K562 (cell line): ENCODE data around the gene SLC27A2. TPM values are rescaled to one million over a fixed set of nuclear protein-coding genes. Genes with fewer than 3 reads are reported as not detected.

Experiments used
- ATAC-seq: fragments of 200-7000 bp; cut with Tn5 transposase; 3 replicates; pipeline ENCODE4 v1.9.1; 2020; ENCODE audit warnings: moderate library complexity
- BruUV-seq: library from RNA; stranded (reverse); fragments of 400-500 nt; replicated peaks from 2 replicates; lab custom pipeline; 2021; lab: Mats Ljungman, UMichigan
- CTCF ChIA-PET: fragments of 300-600 bp; formaldehyde crosslinking; extraction: SDS; loops from one replicate; lab custom pipeline; 2021; ENCODE audit warnings: low intra/inter-chr PET ratio; lab: Yijun Ruan, JAX
- POLR2A ChIA-PET: fragments of 300-600, 350-650 bp; sonication (Branson Sonifier 250); formaldehyde crosslinking; extraction: SDS; loops from one replicate; lab custom pipeline; 2021; ENCODE audit warnings: antibody characterized with exemption, inconsistent platforms; lab: Yijun Ruan, JAX
- DNase-seq, 4 experiments: peaks; one replicate each; pipeline versions ENCODE4 v3.0.0 to v3.0.0-alpha.2; 2011 to 2018; ENCODE audit warnings: low spot score in 3 of 4, mixed read lengths in 3 of 4; ENCODE audit errors: extremely low read depth in 1 of 4
- FAIRE-seq: peaks from 2 replicates; lab custom pipeline; 2011; peaks lifted over from hg19 to GRCh38; lab: Jason Lieb, UNC
- H2AFZ ChIP-seq: 2 replicates; pipeline ENCODE4 v1.6.0; 2011; ENCODE audit warnings: low read depth, low read length, control low read depth, inconsistent platforms
- H3K27ac ChIP-seq: fragments of 200-600 bp; 3 replicates; pipeline ENCODE4 v1.8.0; 2011; ENCODE audit warnings: low read depth, mild to moderate bottlenecking, control low read depth, inconsistent platforms, low read length, moderate library complexity, mixed read lengths; ENCODE audit errors: extremely low read depth
- H3K27me3 ChIP-seq, 2 experiments: fragments of 300-600 bp in 1 of 2; 2 replicates in 1 of 2; 3 replicates in 1 of 2; pipeline versions ENCODE4 v1.6.0 to v1.8.0; 2011; ENCODE audit warnings: inconsistent platforms in 2 of 2, low read length in 2 of 2, mild to moderate bottlenecking in 1 of 2, mixed read lengths in 1 of 2, moderate library complexity in 1 of 2; ENCODE audit not compliant: control insufficient read depth in 2 of 2, insufficient read depth in 2 of 2
- H3K36me3 ChIP-seq: fragments of 300-600 bp; 3 replicates; pipeline ENCODE4 v1.8.0; 2011; ENCODE audit warnings: mild to moderate bottlenecking, low read length, inconsistent platforms; ENCODE audit not compliant: control insufficient read depth, insufficient read depth
- H3K4me1 ChIP-seq, 2 experiments: fragments of 200-600 bp in 1 of 2; replicated peaks in 1 of 2; 2 replicates in 1 of 2; 3 replicates in 1 of 2; pipeline versions ENCODE4 v1.5.1 to v1.8.0; 2011; ENCODE audit warnings: inconsistent platforms in 2 of 2, low read length in 2 of 2, mild to moderate bottlenecking in 1 of 2, mixed read lengths in 1 of 2, moderate library complexity in 1 of 2; ENCODE audit not compliant: control insufficient read depth in 2 of 2, insufficient read depth in 2 of 2
- H3K4me2 ChIP-seq: 2 replicates; pipeline ENCODE4 v1.6.1; 2011; ENCODE audit warnings: low read length, control low read depth, inconsistent platforms, mixed read lengths; ENCODE audit not compliant: insufficient read depth
- H3K4me3 ChIP-seq: fragments of 200-600 bp; sonication (generic), shearing (Covaris generic); 2 replicates; pipeline ENCODE4 v1.5.1; 2016; ENCODE audit warnings: control low read depth, inconsistent platforms
- H3K79me2 ChIP-seq: fragments of 200-600 bp; 3 replicates; pipeline ENCODE4 v1.8.0; 2011; ENCODE audit warnings: low read length, inconsistent platforms; ENCODE audit not compliant: control insufficient read depth, insufficient read depth
- H3K9ac ChIP-seq, 2 experiments: 2 replicates each; pipeline versions ENCODE4 v1.6.0 to v1.6.1; 2011; ENCODE audit warnings: low read depth in 2 of 2, low read length in 2 of 2, control low read depth in 1 of 2, inconsistent platforms in 1 of 2, mild to moderate bottlenecking in 1 of 2, mixed read lengths in 1 of 2; ENCODE audit not compliant: insufficient read depth in 1 of 2
- H3K9me1 ChIP-seq: one replicate; pipeline ENCODE4 v1.6.0; 2011; ENCODE audit warnings: inconsistent platforms, mild to moderate bottlenecking, low read length, moderate library complexity; ENCODE audit not compliant: control insufficient read depth, insufficient read depth
- H3K9me3 ChIP-seq: replicated peaks from 2 replicates; pipeline ENCODE4 v1.5.1; 2011; ENCODE audit warnings: low read depth, low read length, inconsistent platforms; ENCODE audit not compliant: control insufficient read depth, insufficient read depth
- H4K20me1 ChIP-seq: replicated peaks from 2 replicates; pipeline ENCODE4 v1.6.1; 2011; ENCODE audit warnings: low read length, inconsistent platforms, mixed read lengths; ENCODE audit not compliant: control insufficient read depth, insufficient read depth
- ARNT ChIP-seq, 2 experiments: fragments of 450-650 bp; IDR thresholded peaks; 2 replicates each; pipeline ENCODE4 v1.6.1; 2016; ENCODE audit warnings: mild to moderate bottlenecking in 1 of 2
- C11orf30 ChIP-seq: fragments of 450-650 bp; IDR thresholded peaks from 2 replicates; pipeline ENCODE4 v1.6.1; 2016; ENCODE audit warnings: low read depth, mild to moderate bottlenecking
- DNMT1 ChIP-seq: fragments of 450-650 bp; IDR thresholded peaks from 2 replicates; pipeline ENCODE4 v1.6.1; 2016; ENCODE audit warnings: antibody characterized with exemption, mild to moderate bottlenecking
- E2F8 ChIP-seq: fragments of 450-650 bp; IDR thresholded peaks from 2 replicates; pipeline ENCODE4 v1.7.1; 2018; ENCODE audit warnings: mild to moderate bottlenecking, low read depth; ENCODE audit not compliant: partially characterized antibody
- MCM7 ChIP-seq, 2 experiments: fragments of 450-650 bp; IDR thresholded peaks; 2 replicates each; pipeline ENCODE4 v1.6.1; 2016 to 2018
- MEF2D ChIP-seq: conservative IDR thresholded peaks from 2 replicates; pipeline ENCODE4 v1.6.1; 2016; ENCODE audit warnings: low read depth, missing genetic modification characterization, missing compliant biosample characterization
- MYNN ChIP-seq, 2 experiments: sonication (generic); formaldehyde crosslinking in 1 of 2; IDR thresholded peaks; 2 replicates each; pipeline versions ENCODE4 v1.5.0 to v1.6.1; 2016 to 2020; ENCODE audit warnings: antibody characterized with exemption in 1 of 2, missing genetic modification reagents in 1 of 2
- NCOA6 ChIP-seq: fragments of 450-650 bp; IDR thresholded peaks from 2 replicates; pipeline ENCODE4 v1.6.1; 2017; ENCODE audit warnings: mild to moderate bottlenecking
- NEUROD1 ChIP-seq: fragments of 150-350 bp; IDR thresholded peaks from 2 replicates; pipeline ENCODE4 v1.6.1; 2014; ENCODE audit warnings: borderline replicate concordance, low read length, low read depth; ENCODE audit not compliant: partially characterized antibody
- NFIC ChIP-seq: fragments of 450-650 bp; IDR thresholded peaks from 2 replicates; pipeline ENCODE4 v1.6.1; 2017; ENCODE audit warnings: mild to moderate bottlenecking, inconsistent platforms
- RCOR1 ChIP-seq, 2 experiments: IDR thresholded peaks; 2 replicates each; pipeline ENCODE4 v1.6.1; 2012; ENCODE audit warnings: low read depth in 2 of 2, low read length in 2 of 2, borderline replicate concordance in 1 of 2, improper control_type of control experiment in 1 of 2
- TAF9B ChIP-seq: fragments of 450-650 bp; IDR thresholded peaks from 2 replicates; pipeline ENCODE4 v1.6.1; 2018; ENCODE audit warnings: mild to moderate bottlenecking; ENCODE audit not compliant: partially characterized antibody
- THRAP3 ChIP-seq: fragments of 450-650 bp; IDR thresholded peaks from 2 replicates; pipeline ENCODE4 v1.6.1; 2016; ENCODE audit warnings: mild to moderate bottlenecking, inconsistent platforms, borderline replicate concordance
- ZNF561 ChIP-seq: fragments of 450-650 bp; formaldehyde crosslinking; conservative IDR thresholded peaks from 2 replicates; pipeline ENCODE4 v1.4.0; 2020; ENCODE audit warnings: mild to moderate bottlenecking, moderate library complexity
- ZNF766 ChIP-seq: fragments of 200-800 bp; sonication (Bioruptor generic); conservative IDR thresholded peaks from 2 replicates; pipeline ENCODE4 v1.6.1; 2016; ENCODE audit warnings: missing genetic modification characterization, missing compliant biosample characterization
- WGBS: fragments of 100-300 bp; shearing (Covaris generic); methylation state at CpG from one replicate; pipeline ENCODE4 v1.1.6; 2016; ENCODE audit warnings: low coverage, mixed read lengths; ENCODE audit not compliant: insufficient coverage; ENCODE audit errors: missing lambda C conversion rate; 5-methylcytosine and 5-hydroxymethylcytosine counted together
- in situ Hi-C: fragments of 300-500 bp; cut with MboI; formaldehyde crosslinking; loops from 4 replicates; pipeline ENCODE4 v1.15.0; 2018; ENCODE audit warnings: inconsistent platforms, mixed read lengths
- intact Hi-C: fragments of 100-400 bp; cut with micrococcal nuclease; formaldehyde crosslinking; loops from 2 replicates; pipeline ENCODE4 v1.14.2; 2022
- polyA plus RNA-seq, 8 experiments: library from polyadenylated mRNA; depleted of rRNA in 4 of 8; stranded (reverse) in 5 of 8; unstranded in 3 of 8; fragments of >200 nt; fragmentation: Nextera tagmentation in 2 of 8; fragmentation: Illumina TruSeq in 1 of 8; extraction: Ambion mirVana in 2 of 8; extraction: Trizol in 1 of 8; gene quantifications; 2 replicates each; pipeline versions ENCODE4 v1.2.1 to v1.2.3, GENCODE V29; 2011 to 2014; ENCODE audit warnings: inconsistent platforms in 1 of 8, missing spikeins in 1 of 8
- total RNA-seq, 7 experiments: library from RNA; depleted of rRNA in 6 of 7; stranded (reverse); fragments of >200 nt in 6 of 7; fragmentation: Illumina TruSeq in 2 of 7; extraction: Trizol in 2 of 7; gene quantifications; 2 replicates each; pipeline versions ENCODE4 v1.2.1 to v1.2.3, GENCODE V29; 2011 to 2021; ENCODE audit warnings: low replicate concordance in 1 of 7
- TF ChIP-seq, protein P1 (sequence below): sonication (generic); formaldehyde crosslinking; IDR thresholded peaks from 2 replicates; pipeline ENCODE4 v1.8.0; 2022; ENCODE audit warnings: missing genetic modification reagents, mild to moderate bottlenecking, borderline replicate concordance
- TF ChIP-seq, protein P2 (sequence below): fragments of 250-450 bp; sonication (Bioruptor Pico); IDR thresholded peaks from 2 replicates; pipeline ENCODE4 v1.4.0; 2020
- TF ChIP-seq, protein P3 (sequence below): fragments of 200-800 bp; sonication (Bioruptor generic); IDR thresholded peaks from 2 replicates; pipeline ENCODE4 v1.6.1; 2017; ENCODE audit warnings: missing genetic modification characterization, missing compliant biosample characterization

SLC27A2 gene
- total and polyA plus RNA-seq, 9 of the 15 experiments (the other 6 are each of a cell fraction or from before 2014, with no cell fraction given) = 4.9 to 38.0 (median 22.7) TPM

GRCh38 chr15:50235794-50236193 is 53.8 kb downstream of the SLC27A2 start:
- no TSS peak for BruUV-seq
- H3K4me1 ChIP-seq = peaks cover 0 to 18% of the 10 kb centered on the region in 2 experiments; a peak in 2 of 5 replicates
- no peaks in the 10 kb centered on the region for H3K27me3 ChIP-seq
- POLR2A ChIA-PET = interaction anchor here (1.0 kb wide), 1 partner anchor 13 kb away, joined by 3 read pairs; no protein-coding TSS in a partner anchor
- H3K9ac ChIP-seq = no peak overlapping the region
- ATAC-seq (peak; percentile 87), DNase-seq (peak; percentile 63 to 69 (median 66)), FAIRE-seq (peak; percentile 82)
- no peak overlapping the region for H2AFZ ChIP-seq
- no peak overlapping the region for H3K27ac ChIP-seq
- H3K4me3 ChIP-seq = no peak overlapping the region
- in situ Hi-C loops (no loop called here), intact Hi-C loops (no loop called here)
- H4K20me1 ChIP-seq = no peaks in the 10 kb centered on the region
- no peaks in the 10 kb centered on the region for H3K79me2 ChIP-seq
- H3K9me1 ChIP-seq = no peaks in the 10 kb centered on the region
- no peak overlapping the region for H3K4me2 ChIP-seq
- CTCF ChIA-PET = no interaction called here
- H3K9me3 ChIP-seq = no peaks in the 10 kb centered on the region
- H3K36me3 ChIP-seq = peaks cover 11% of the 10 kb centered on the region; the same call in 2 of the 3 replicates
- WGBS = 10% methylated on average over 1 of the region's 1 CpG
- TF ChIP-seq MCM7 (IDR thresholded peaks at IDR 0.05) (no peak), NCOA6 (no peak), THRAP3 (no peak), ZNF561 (CRISPR knock-in tag) (no peak), NFIC (peak; percentile 19; the same call in 1 of the 2 replicates), NEUROD1 (no peak), TAF9B (no peak), ARNT (IDR thresholded peaks at IDR 0.05) (no peak), E2F8 (no peak), ZNF766 (CRISPR knock-in tag) (no peak), MEF2D (no peak), C11orf30 (peak; percentile 95), MYNN (IDR thresholded peaks at IDR 0.05) (no peak), MYNN (CRISPR knock-in tag; IDR thresholded peaks at IDR 0.05) (no peak), DNMT1 (no peak), RCOR1 (IDR thresholded peaks at IDR 0.05; ENCODE audit: borderline replicate concordance in 1 of 2, low read depth in 2 of 2, low read length in 2 of 2) (peak in 1 of 2 experiments; percentile 56; a peak in 1 of 4 replicates)
- TF ChIP-seq, protein P1, sequence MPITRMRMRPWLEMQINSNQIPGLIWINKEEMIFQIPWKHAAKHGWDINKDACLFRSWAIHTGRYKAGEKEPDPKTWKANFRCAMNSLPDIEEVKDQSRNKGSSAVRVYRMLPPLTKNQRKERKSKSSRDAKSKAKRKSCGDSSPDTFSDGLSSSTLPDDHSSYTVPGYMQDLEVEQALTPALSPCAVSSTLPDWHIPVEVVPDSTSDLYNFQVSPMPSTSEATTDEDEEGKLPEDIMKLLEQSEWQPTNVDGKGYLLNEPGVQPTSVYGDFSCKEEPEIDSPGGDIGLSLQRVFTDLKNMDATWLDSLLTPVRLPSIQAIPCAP (CRISPR knock-in tag) = no peak
- TF ChIP-seq, protein P2, sequence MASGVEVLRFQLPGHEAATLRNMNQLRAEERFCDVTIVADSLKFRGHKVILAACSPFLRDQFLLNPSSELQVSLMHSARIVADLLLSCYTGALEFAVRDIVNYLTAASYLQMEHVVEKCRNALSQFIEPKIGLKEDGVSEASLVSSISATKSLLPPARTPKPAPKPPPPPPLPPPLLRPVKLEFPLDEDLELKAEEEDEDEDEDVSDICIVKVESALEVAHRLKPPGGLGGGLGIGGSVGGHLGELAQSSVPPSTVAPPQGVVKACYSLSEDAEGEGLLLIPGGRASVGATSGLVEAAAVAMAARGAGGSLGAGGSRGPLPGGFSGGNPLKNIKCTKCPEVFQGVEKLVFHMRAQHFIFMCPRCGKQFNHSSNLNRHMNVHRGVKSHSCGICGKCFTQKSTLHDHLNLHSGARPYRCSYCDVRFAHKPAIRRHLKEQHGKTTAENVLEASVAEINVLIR (CRISPR knock-in tag) = no peak
- TF ChIP-seq, protein P3, sequence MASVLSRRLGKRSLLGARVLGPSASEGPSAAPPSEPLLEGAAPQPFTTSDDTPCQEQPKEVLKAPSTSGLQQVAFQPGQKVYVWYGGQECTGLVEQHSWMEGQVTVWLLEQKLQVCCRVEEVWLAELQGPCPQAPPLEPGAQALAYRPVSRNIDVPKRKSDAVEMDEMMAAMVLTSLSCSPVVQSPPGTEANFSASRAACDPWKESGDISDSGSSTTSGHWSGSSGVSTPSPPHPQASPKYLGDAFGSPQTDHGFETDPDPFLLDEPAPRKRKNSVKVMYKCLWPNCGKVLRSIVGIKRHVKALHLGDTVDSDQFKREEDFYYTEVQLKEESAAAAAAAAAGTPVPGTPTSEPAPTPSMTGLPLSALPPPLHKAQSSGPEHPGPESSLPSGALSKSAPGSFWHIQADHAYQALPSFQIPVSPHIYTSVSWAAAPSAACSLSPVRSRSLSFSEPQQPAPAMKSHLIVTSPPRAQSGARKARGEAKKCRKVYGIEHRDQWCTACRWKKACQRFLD (CRISPR knock-in tag) = 0 out of 2 replicates have a peak, but pooled peaks have one; percentile 24
